H1 (cell line): ENCODE measurements around the gene ITFG2. TPM values are rescaled to one million over a fixed set of nuclear protein-coding genes. Genes with fewer than 3 reads are reported as not detected.

Experiments used
- BCL11A ChIP-seq, 2 experiments: IDR thresholded peaks; one replicate each; pipeline ENCODE4 v1.6.1; 2011; ENCODE audit warnings: low read depth in 2 of 2, low read length in 2 of 2, mild to moderate bottlenecking in 2 of 2
- CTCF ChIP-seq, 3 experiments: IDR thresholded peaks; 1 replicate in 2 of 3; 2 replicates in 1 of 3; pipeline versions ENCODE4 v1.5.1 to v1.6.1; 2011; ENCODE audit warnings: low read length in 3 of 3, mild to moderate bottlenecking in 3 of 3, inconsistent platforms in 2 of 3, low read depth in 1 of 3, moderate library complexity in 1 of 3; ENCODE audit not compliant: insufficient read depth in 1 of 3; ENCODE audit errors: control extremely low read depth in 1 of 3
- E2F6 ChIP-seq: IDR thresholded peaks from 2 replicates; pipeline ENCODE4 v1.6.1; 2012; ENCODE audit warnings: inconsistent platforms
- GABPA ChIP-seq: IDR thresholded peaks from 2 replicates; pipeline ENCODE4 v1.6.1; 2011; ENCODE audit warnings: mild to moderate bottlenecking, low read length, moderate library complexity, borderline replicate concordance; ENCODE audit not compliant: insufficient read depth
- KDM4A ChIP-seq: IDR thresholded peaks from one replicate; pipeline ENCODE4 v1.7.1; 2012; ENCODE audit warnings: low read depth, mild to moderate bottlenecking, moderate library complexity, low read length, inconsistent platforms; ENCODE audit not compliant: severe bottlenecking
- POLR2A ChIP-seq, 2 experiments: IDR thresholded peaks; 1 replicate in 1 of 2; 2 replicates in 1 of 2; pipeline ENCODE4 v1.6.1; 2011; ENCODE audit warnings: low read depth in 2 of 2, low read length in 2 of 2, mild to moderate bottlenecking in 2 of 2; ENCODE audit errors: control extremely low read depth in 1 of 2
- SAP30 ChIP-seq: fragments of 300-600 bp; sonication (generic); IDR thresholded peaks from 2 replicates; pipeline ENCODE4 v1.7.1; 2012; ENCODE audit warnings: low read length, moderate library complexity, mild to moderate bottlenecking, inconsistent platforms; ENCODE audit not compliant: insufficient read depth, insufficient replicate concordance
- SIRT6 ChIP-seq: IDR thresholded peaks from one replicate; pipeline ENCODE4 v1.7.1; 2012; ENCODE audit warnings: low read length, inconsistent platforms
- SIX5 ChIP-seq: IDR thresholded peaks from 2 replicates; pipeline ENCODE4 v1.6.1; 2011; ENCODE audit warnings: mild to moderate bottlenecking, low read depth, low read length
- TAF1 ChIP-seq: IDR thresholded peaks from 2 replicates; pipeline ENCODE4 v1.6.1; 2011; ENCODE audit warnings: mild to moderate bottlenecking, low read depth, low read length
- polyA plus RNA-seq, 7 experiments: library from polyadenylated mRNA; depleted of rRNA in 3 of 7; stranded (reverse) in 5 of 7; unstranded in 2 of 7; fragments of >200 nt in 5 of 7; fragments of 200-250 nt in 2 of 7; gene quantifications; 1 replicate in 5 of 7; 2 replicates in 1 of 7; 4 replicates in 1 of 7; pipeline versions ENCODE4 v1.2.1 to v1.2.3, GENCODE V29; 2011 to 2013; ENCODE audit warnings: missing spikeins in 2 of 7, mixed read lengths in 2 of 7
- total RNA-seq: library from RNA; stranded (reverse); fragmentation: NEBNext Ultra II Directional; extraction: Animal tissue kit (Norgen Biotek cat#: 25700); gene quantifications from 2 replicates; pipeline ENCODE4 v1.2.1, GENCODE V29; 2021

Gene ITFG2
- total and polyA plus RNA-seq, 2 of the 8 experiments (the other 6 are each of a cell fraction or from before 2014, with no cell fraction given): 15.0 to 22.9 TPM

- TF ChIP-seq CTCF (IDR thresholded peaks at IDR 0.05; ENCODE audit: control extremely low read depth in 1 of 3, insufficient read depth in 1 of 3, low read depth in 1 of 3, low read length in 3 of 3): no peak
- no peak for TF ChIP-seq KDM4A
- no peak for TF ChIP-seq GABPA
- TF ChIP-seq E2F6: no peak
- TF ChIP-seq POLR2A (IDR thresholded peaks at IDR 0.05; ENCODE audit: control extremely low read depth in 1 of 2, low read depth in 2 of 2, low read length in 2 of 2): no peak
- no peak for TF ChIP-seq SAP30
- TF ChIP-seq SIX5: no peak
- no peak for TF ChIP-seq SIRT6
- TF ChIP-seq BCL11A (IDR thresholded peaks at IDR 0.05; ENCODE audit: low read depth in 2 of 2, low read length in 2 of 2): no peak
- no peak for TF ChIP-seq TAF1
- TF ChIP-seq, all 59 proteins: peak for 0
Observed at GRCh38 chr12:2776129-2776806, 36.2 kb upstream of the ITFG2 start (continued).
